IMR-90 (cell line): ENCODE results near the gene EML1. TPM values are rescaled to one million over a fixed set of nuclear protein-coding genes. Genes with fewer than 3 reads are reported as not detected.

ENCODE experiments used
- ATAC-seq: fragments of 200-7000 bp; cut with Tn5 transposase; 2 replicates; pipeline ENCODE4 v1.9.1; 2020; ENCODE audit warnings: low read depth, mild to moderate bottlenecking, moderate library complexity
- BruUV-seq: library from RNA; stranded (reverse); fragments of 400-500 nt; replicated peaks from 2 replicates; lab custom pipeline; 2021; lab: Mats Ljungman, UMichigan
- CTCF ChIA-PET: fragments of 300-600 bp; formaldehyde crosslinking; extraction: SDS; loops from one replicate; lab custom pipeline; 2021; ENCODE audit warnings: antibody characterized with exemption; lab: Yijun Ruan, JAX
- POLR2A ChIA-PET: fragments of 300-600 bp; sonication (Branson Sonifier 250); formaldehyde crosslinking; loops from one replicate; lab custom pipeline; 2022; ENCODE audit warnings: antibody characterized with exemption; ENCODE audit not compliant: unreplicated experiment; lab: Charles Lee
- DNase-seq: peaks from one replicate; pipeline ENCODE4 v3.0.0; 2013
- H2AFZ ChIP-seq: replicated peaks from 2 replicates; pipeline ENCODE3; 2013; ENCODE audit warnings: low read length, mild to moderate bottlenecking; ENCODE audit not compliant: poor library complexity
- H2AK5ac ChIP-seq: 2 replicates; pipeline ENCODE4 v1.6.1; 2013; ENCODE audit warnings: low read depth, low read length, inconsistent platforms
- H2AK9ac ChIP-seq: replicated peaks from 2 replicates; pipeline ENCODE3; 2013; ENCODE audit warnings: mild to moderate bottlenecking, low read depth, low read length, moderate library complexity; ENCODE audit not compliant: poor library complexity
- H2BK120ac ChIP-seq: 2 replicates; pipeline ENCODE4 v1.6.1; 2013; ENCODE audit warnings: low read depth, low read length, inconsistent platforms
- H2BK15ac ChIP-seq: 3 replicates; pipeline ENCODE4 v1.6.1; 2013; ENCODE audit warnings: low read depth, low read length, inconsistent platforms
- H2BK20ac ChIP-seq: 2 replicates; pipeline ENCODE4 v1.6.1; 2013; ENCODE audit warnings: low read depth, mild to moderate bottlenecking, inconsistent platforms, low read length, moderate library complexity
- H2BK5ac ChIP-seq: 2 replicates; pipeline ENCODE4 v1.6.1; 2013; ENCODE audit warnings: mild to moderate bottlenecking, low read depth, low read length, inconsistent platforms; ENCODE audit not compliant: poor library complexity, severe bottlenecking
- H3K14ac ChIP-seq: replicated peaks from 2 replicates; pipeline ENCODE4 v1.6.1; 2013; ENCODE audit warnings: low read depth, low read length, inconsistent platforms
- H3K18ac ChIP-seq: 2 replicates; pipeline ENCODE4 v1.6.1; 2013; ENCODE audit warnings: low read depth, low read length, control low read depth
- H3K23ac ChIP-seq: 2 replicates; pipeline ENCODE4 v1.6.1; 2013; ENCODE audit warnings: low read depth, low read length, inconsistent platforms
- H3K27ac ChIP-seq: 2 replicates; pipeline ENCODE4 v1.5.1; 2013; ENCODE audit warnings: mild to moderate bottlenecking, control low read depth, low read length; ENCODE audit not compliant: insufficient read depth
- H3K27me3 ChIP-seq: 2 replicates; pipeline ENCODE4 v1.6.1; 2013; ENCODE audit warnings: low read length; ENCODE audit not compliant: control insufficient read depth, insufficient read depth
- H3K36me3 ChIP-seq: 2 replicates; pipeline ENCODE4 v1.6.1; 2013; ENCODE audit warnings: low read length, mixed read lengths; ENCODE audit not compliant: control insufficient read depth, insufficient read depth
- H3K4ac ChIP-seq: 2 replicates; pipeline ENCODE4 v1.6.1; 2013; ENCODE audit warnings: low read depth, low read length, inconsistent platforms
- H3K4me1 ChIP-seq: 2 replicates; pipeline ENCODE4 v1.6.1; 2013; ENCODE audit warnings: low read length, mixed read lengths; ENCODE audit not compliant: control insufficient read depth, insufficient read depth
- H3K4me2 ChIP-seq: 2 replicates; pipeline ENCODE4 v1.6.1; 2013; ENCODE audit warnings: low read depth, mild to moderate bottlenecking, control low read depth, low read length, moderate library complexity
- H3K4me3 ChIP-seq: 2 replicates; pipeline ENCODE4 v1.5.1; 2013; ENCODE audit warnings: low read depth, mild to moderate bottlenecking, control low read depth, low read length, moderate library complexity; ENCODE audit not compliant: insufficient read depth
- H3K56ac ChIP-seq: 2 replicates; pipeline ENCODE4 v1.6.1; 2013; ENCODE audit warnings: low read length, inconsistent platforms; ENCODE audit not compliant: insufficient read depth; ENCODE audit errors: extremely low read depth
- H3K79me1 ChIP-seq, 2 experiments: 2 replicates each; pipeline ENCODE4 v1.6.1; 2013; ENCODE audit warnings: low read length in 2 of 2, inconsistent platforms in 1 of 2, low read depth in 1 of 2
- H3K9ac ChIP-seq: 2 replicates; pipeline ENCODE4 v1.6.1; 2013; ENCODE audit warnings: low read depth, low read length, control low read depth
- H3K9me1 ChIP-seq: 2 replicates; pipeline ENCODE4 v1.6.1; 2013; ENCODE audit warnings: low read length, inconsistent platforms; ENCODE audit not compliant: insufficient read depth
- H3K9me3 ChIP-seq: 2 replicates; pipeline ENCODE4 v1.6.1; 2013; ENCODE audit warnings: low read length; ENCODE audit not compliant: control insufficient read depth, insufficient read depth
- H4K20me1 ChIP-seq: 2 replicates; pipeline ENCODE4 v1.6.1; 2013; ENCODE audit warnings: low read length, inconsistent platforms; ENCODE audit not compliant: insufficient read depth
- H4K5ac ChIP-seq: 2 replicates; pipeline ENCODE4 v1.6.1; 2013; ENCODE audit warnings: mild to moderate bottlenecking, low read depth, low read length, control low read depth
- H4K8ac ChIP-seq, 2 experiments: 2 replicates each; pipeline ENCODE4 v1.6.1; 2013; ENCODE audit warnings: low read depth in 2 of 2, low read length in 2 of 2, control low read depth in 1 of 2, inconsistent platforms in 1 of 2
- H4K91ac ChIP-seq: 2 replicates; pipeline ENCODE4 v1.6.1; 2013; ENCODE audit warnings: low read depth, low read length, inconsistent platforms; ENCODE audit not compliant: insufficient read depth
- BHLHE40 ChIP-seq: fragments of 150-350 bp; IDR thresholded peaks from 2 replicates; pipeline ENCODE4 v1.6.1; 2016; ENCODE audit warnings: mild to moderate bottlenecking, low read depth, low read length
- CEBPB ChIP-seq: IDR thresholded peaks from 2 replicates; pipeline ENCODE4 v1.6.1; 2012; ENCODE audit warnings: low read depth, low read length, improper control_type of control experiment
- CHD1 ChIP-seq: IDR thresholded peaks from 2 replicates; pipeline ENCODE4 v1.6.1; 2012; ENCODE audit warnings: low read depth, low read length, improper control_type of control experiment
- FOS ChIP-seq: fragments of 150-350 bp; IDR thresholded peaks from 2 replicates; pipeline ENCODE4 v1.6.1; 2016; ENCODE audit warnings: low read depth, low read length
- MAFK ChIP-seq: IDR thresholded peaks from 2 replicates; pipeline ENCODE4 v1.6.1; 2012; ENCODE audit warnings: low read depth, low read length, improper control_type of control experiment
- MAZ ChIP-seq: IDR thresholded peaks from 2 replicates; pipeline ENCODE4 v1.6.1; 2012; ENCODE audit warnings: low read depth, mild to moderate bottlenecking, low read length, improper control_type of control experiment, moderate library complexity, borderline replicate concordance
- MXI1 ChIP-seq: IDR thresholded peaks from 2 replicates; pipeline ENCODE4 v1.6.1; 2012; ENCODE audit warnings: low read depth, mild to moderate bottlenecking, low read length, moderate library complexity, borderline replicate concordance
- NFE2L2 ChIP-seq: fragments of 150-350 bp; IDR thresholded peaks from 2 replicates; pipeline ENCODE4 v1.6.1; 2016; ENCODE audit warnings: low read depth, mild to moderate bottlenecking, low read length
- POLR2A ChIP-seq: IDR thresholded peaks from 2 replicates; pipeline ENCODE4 v1.6.1; 2012; ENCODE audit warnings: mild to moderate bottlenecking, low read depth, low read length
- RAD21 ChIP-seq: IDR thresholded peaks from 2 replicates; pipeline ENCODE4 v1.6.1; 2012; ENCODE audit warnings: low read length, improper control_type of control experiment
- RCOR1 ChIP-seq: IDR thresholded peaks from 2 replicates; pipeline ENCODE4 v1.6.1; 2012; ENCODE audit warnings: mild to moderate bottlenecking, low read length, improper control_type of control experiment; ENCODE audit not compliant: insufficient replicate concordance
- RFX5 ChIP-seq: IDR thresholded peaks from 2 replicates; pipeline ENCODE4 v1.8.0; 2012; ENCODE audit warnings: low read depth, mild to moderate bottlenecking, low read length, moderate library complexity
- SMC3 ChIP-seq: fragments of 150-350 bp; IDR thresholded peaks from 2 replicates; pipeline ENCODE4 v1.6.1; 2016; ENCODE audit warnings: low read depth, mild to moderate bottlenecking, antibody characterized with exemption, low read length, moderate library complexity
- WGBS, 2 experiments: methylation state at CpG; one replicate each; pipeline versions ENCODE4 v1.1.5 to v1.1.7; 2013; ENCODE audit warnings: missing lambda C conversion rate in 2 of 2; ENCODE audit not compliant: insufficient read length in 1 of 2; ENCODE audit errors: extremely low coverage in 2 of 2; 5-methylcytosine and 5-hydroxymethylcytosine counted together
- dilution Hi-C: fragments of 300-500 bp; cut with HindIII; formaldehyde crosslinking; loops from one replicate; pipeline ENCODE4 v1.14.3; 2018; ENCODE audit warnings: low sequenced_read_pairs; ENCODE audit not compliant: unreplicated experiment
- in situ Hi-C: fragments of 300-500 bp; cut with MboI; formaldehyde crosslinking; loops from 3 replicates; pipeline ENCODE4 v1.14.3; 2019; ENCODE audit warnings: low sequenced_read_pairs, inconsistent platforms, mixed read lengths
- intact Hi-C: fragments of 100-400 bp; cut with micrococcal nuclease; formaldehyde crosslinking; loops from 2 replicates; pipeline ENCODE4 v1.10.0; 2022
- polyA plus RNA-seq, 3 experiments: library from polyadenylated mRNA; depleted of rRNA; stranded (reverse); fragments of >200 nt; gene quantifications; 2 replicates each; pipeline ENCODE4 v1.2.3, GENCODE V29; 2012; ENCODE audit warnings: low replicate concordance in 1 of 3
- total RNA-seq: library from RNA; depleted of rRNA; stranded (reverse); fragments of >200 nt; gene quantifications from 2 replicates; pipeline ENCODE4 v1.2.3, GENCODE V29; 2012
- TF ChIP-seq, protein P1 (sequence below): fragments of 150-350 bp; IDR thresholded peaks from 2 replicates; pipeline ENCODE4 v1.6.1; 2017; ENCODE audit warnings: mild to moderate bottlenecking, antibody characterized with exemption, low read length, low read depth
- TF ChIP-seq, protein P2 (sequence below): conservative IDR thresholded peaks from 2 replicates; pipeline ENCODE4 v1.5.1; 2012; ENCODE audit warnings: mild to moderate bottlenecking, low read depth, low read length, improper control_type of control experiment
- TF ChIP-seq, protein P3 (sequence below): fragments of 150-350 bp; IDR thresholded peaks from 2 replicates; pipeline ENCODE4 v1.6.1; 2016; ENCODE audit warnings: low read depth, mild to moderate bottlenecking, low read length, moderate library complexity, borderline replicate concordance

EML1 gene
- total and polyA plus RNA-seq, 2 of the 4 experiments (the other 2 are of a cell fraction): 14.0 to 42.3 TPM

GRCh38 chr14:99806836-99807235 lies 13.6 kb downstream of the EML1 start:
- WGBS, 2 experiments: 81% methylated on average over 6 of the region's 10 CpGs; no CpG with 5 or more reads in 1 of the 2 experiments
- no peak overlapping the region for H2AK5ac ChIP-seq
- dilution Hi-C loops: no loop called here
- no peak overlapping the region for H3K18ac ChIP-seq
- no peak overlapping the region for H3K4me2 ChIP-seq
- H3K27ac ChIP-seq: no peak overlapping the region
- DNase-seq: no peak
- no peak overlapping the region for H3K56ac ChIP-seq
- no peak overlapping the region for H4K5ac ChIP-seq
- H4K20me1 ChIP-seq: peaks cover 67% of the 10 kb centered on the region
- ChIA-PET CTCF (interaction anchor here (0.6 to 1.2 kb wide), 2 partner anchors 8 to 17 kb away, joined by 3 read pairs; no protein-coding TSS in a partner anchor), POLR2A (no interaction called here)
- no peaks in the 10 kb centered on the region for H3K27me3 ChIP-seq
- H3K9me3 ChIP-seq: no peaks in the 10 kb centered on the region
- H3K36me3 ChIP-seq: peaks cover 3% of the 10 kb centered on the region; the same call in 1 of the 2 replicates
- no peak overlapping the region for H3K4ac ChIP-seq
- H4K8ac ChIP-seq: no peak overlapping the region
- in situ Hi-C loops: no loop called here
- H3K4me1 ChIP-seq: peaks cover 15% of the 10 kb centered on the region
- no peak overlapping the region for H2BK15ac ChIP-seq
- intact Hi-C loops: loop anchor here (5.0 kb wide), 2 partner anchors 70 to 75 kb away; no protein-coding TSS in a partner anchor
- H3K4me3 ChIP-seq: no peak overlapping the region
- no peak for TF ChIP-seq NFE2L2
- TF ChIP-seq BHLHE40: no peak
- no peak for TF ChIP-seq RCOR1
- no peak for TF ChIP-seq MXI1
- no peak for TF ChIP-seq RFX5
- TF ChIP-seq RAD21: no peak
- TF ChIP-seq CEBPB: no peak
- TF ChIP-seq, protein P1, sequence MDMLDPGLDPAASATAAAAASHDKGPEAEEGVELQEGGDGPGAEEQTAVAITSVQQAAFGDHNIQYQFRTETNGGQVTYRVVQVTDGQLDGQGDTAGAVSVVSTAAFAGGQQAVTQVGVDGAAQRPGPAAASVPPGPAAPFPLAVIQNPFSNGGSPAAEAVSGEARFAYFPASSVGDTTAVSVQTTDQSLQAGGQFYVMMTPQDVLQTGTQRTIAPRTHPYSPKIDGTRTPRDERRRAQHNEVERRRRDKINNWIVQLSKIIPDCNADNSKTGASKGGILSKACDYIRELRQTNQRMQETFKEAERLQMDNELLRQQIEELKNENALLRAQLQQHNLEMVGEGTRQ: no peak
- TF ChIP-seq POLR2A: no peak
- no peak for TF ChIP-seq MAZ
- no peak for TF ChIP-seq CHD1
- no peak for TF ChIP-seq FOS
- TF ChIP-seq MAFK: no peak
- TF ChIP-seq, protein P2, sequence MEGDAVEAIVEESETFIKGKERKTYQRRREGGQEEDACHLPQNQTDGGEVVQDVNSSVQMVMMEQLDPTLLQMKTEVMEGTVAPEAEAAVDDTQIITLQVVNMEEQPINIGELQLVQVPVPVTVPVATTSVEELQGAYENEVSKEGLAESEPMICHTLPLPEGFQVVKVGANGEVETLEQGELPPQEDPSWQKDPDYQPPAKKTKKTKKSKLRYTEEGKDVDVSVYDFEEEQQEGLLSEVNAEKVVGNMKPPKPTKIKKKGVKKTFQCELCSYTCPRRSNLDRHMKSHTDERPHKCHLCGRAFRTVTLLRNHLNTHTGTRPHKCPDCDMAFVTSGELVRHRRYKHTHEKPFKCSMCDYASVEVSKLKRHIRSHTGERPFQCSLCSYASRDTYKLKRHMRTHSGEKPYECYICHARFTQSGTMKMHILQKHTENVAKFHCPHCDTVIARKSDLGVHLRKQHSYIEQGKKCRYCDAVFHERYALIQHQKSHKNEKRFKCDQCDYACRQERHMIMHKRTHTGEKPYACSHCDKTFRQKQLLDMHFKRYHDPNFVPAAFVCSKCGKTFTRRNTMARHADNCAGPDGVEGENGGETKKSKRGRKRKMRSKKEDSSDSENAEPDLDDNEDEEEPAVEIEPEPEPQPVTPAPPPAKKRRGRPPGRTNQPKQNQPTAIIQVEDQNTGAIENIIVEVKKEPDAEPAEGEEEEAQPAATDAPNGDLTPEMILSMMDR: no peak
- TF ChIP-seq SMC3: no peak
- TF ChIP-seq, protein P3, sequence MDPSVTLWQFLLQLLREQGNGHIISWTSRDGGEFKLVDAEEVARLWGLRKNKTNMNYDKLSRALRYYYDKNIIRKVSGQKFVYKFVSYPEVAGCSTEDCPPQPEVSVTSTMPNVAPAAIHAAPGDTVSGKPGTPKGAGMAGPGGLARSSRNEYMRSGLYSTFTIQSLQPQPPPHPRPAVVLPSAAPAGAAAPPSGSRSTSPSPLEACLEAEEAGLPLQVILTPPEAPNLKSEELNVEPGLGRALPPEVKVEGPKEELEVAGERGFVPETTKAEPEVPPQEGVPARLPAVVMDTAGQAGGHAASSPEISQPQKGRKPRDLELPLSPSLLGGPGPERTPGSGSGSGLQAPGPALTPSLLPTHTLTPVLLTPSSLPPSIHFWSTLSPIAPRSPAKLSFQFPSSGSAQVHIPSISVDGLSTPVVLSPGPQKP: no peak
- no peak overlapping the region for H2BK20ac ChIP-seq
- H2BK120ac ChIP-seq: no peak overlapping the region
- H2AK9ac ChIP-seq: no peak overlapping the region
- peaks cover 25 to 76% of the 10 kb centered on the region in 2 experiments for H3K79me1 ChIP-seq
- H2BK5ac ChIP-seq: no peak overlapping the region
- H3K9ac ChIP-seq: no peak overlapping the region
- no peak for ATAC-seq
- H2AFZ ChIP-seq: no peak overlapping the region
- peaks cover 29% of the 10 kb centered on the region for H3K9me1 ChIP-seq
- H4K91ac ChIP-seq: no peak overlapping the region
- BruUV-seq: no TSS peak
- H3K23ac ChIP-seq: no peak overlapping the region
- H3K14ac ChIP-seq: no peak overlapping the region
